HG03039 (cell line): Measurements from ENCODE around the gene KAT2B.
"Not testable (repeated sequence)": the region's sequence is repeated elsewhere in the genome, so short reads cannot be mapped to it uniquely, and the experiment has no call there.

Experiments
- ATAC-seq: cut with Tn5 transposase; IDR thresholded peaks from one replicate; pipeline ENCODE4 v1.9.1; 2021; ENCODE audit warnings: mild to moderate bottlenecking, moderate library complexity; ENCODE audit not compliant: unreplicated experiment

The KAT2B gene

DNA sequence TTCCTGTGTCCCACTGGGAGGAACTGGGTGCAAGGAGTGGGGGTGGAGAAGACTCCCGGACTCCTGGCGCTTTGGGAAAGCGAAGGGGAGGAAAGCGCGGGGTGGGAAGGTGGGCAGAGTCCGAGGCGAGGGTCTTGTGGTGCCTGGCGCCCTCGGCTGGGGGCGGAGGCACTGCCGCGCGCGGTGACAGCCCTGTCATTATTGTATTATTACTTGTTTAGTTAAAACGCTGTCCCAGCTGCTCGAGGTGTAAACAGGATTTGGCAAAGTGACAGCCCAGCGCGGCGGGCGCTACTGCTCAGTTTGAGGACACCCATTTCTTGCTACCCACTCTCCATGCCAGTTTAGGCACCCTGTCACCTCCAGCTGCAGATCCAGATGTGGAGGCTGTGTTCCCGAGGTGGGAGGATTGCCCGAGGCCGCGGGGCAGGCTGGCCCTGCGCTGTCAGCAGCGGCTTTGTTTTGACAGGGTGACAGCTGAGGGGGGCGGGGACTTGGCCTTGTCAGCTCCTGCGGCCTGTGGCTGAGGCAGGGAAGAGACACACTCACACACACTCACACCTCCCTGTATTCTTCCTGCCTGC is 1.0 kb downstream of the KAT2B start:
- peak; percentile 35 for ATAC-seq

DNA sequence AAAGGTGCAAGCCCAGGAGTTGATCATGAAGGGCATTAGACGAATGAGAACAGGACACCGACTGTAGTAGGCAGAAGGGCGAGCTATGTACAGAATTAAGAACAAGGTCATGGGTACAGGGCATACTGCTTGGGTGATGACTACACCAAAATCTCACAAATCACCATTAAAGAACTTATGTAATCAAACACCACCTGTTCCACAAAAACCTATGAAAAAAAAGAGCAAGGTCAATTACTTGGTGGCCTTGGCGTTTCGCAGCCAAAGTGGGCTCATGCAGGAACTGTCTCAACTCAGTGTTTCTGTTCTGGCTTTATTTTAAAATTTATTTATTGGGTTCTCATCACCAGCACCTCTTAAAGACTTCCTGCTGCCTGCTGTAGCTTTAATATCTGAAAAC is 2.1 kb downstream of the KAT2B start:
- ATAC-seq: no peak

DNA sequence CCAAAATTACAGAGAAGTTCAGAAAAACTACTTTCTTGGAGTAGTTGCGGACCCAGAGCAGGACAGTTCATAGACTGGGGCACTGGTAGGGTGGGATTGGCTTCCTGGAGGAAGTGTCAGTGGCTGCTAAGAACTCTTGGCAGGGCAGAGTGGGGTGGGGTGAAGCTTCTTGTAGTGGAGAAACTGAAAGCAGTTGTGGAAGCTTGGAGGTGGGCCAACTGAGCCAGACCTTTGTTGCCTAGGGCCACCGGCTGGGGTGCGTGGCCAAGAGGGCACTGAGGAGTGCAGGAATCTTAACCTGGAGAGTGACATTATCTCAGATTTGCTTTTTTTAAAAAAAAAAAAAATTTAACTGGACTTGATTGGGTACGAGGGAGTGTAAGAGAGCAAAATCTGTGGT is 3.1 kb downstream of the KAT2B start:
- ATAC-seq: peak; percentile 14

DNA sequence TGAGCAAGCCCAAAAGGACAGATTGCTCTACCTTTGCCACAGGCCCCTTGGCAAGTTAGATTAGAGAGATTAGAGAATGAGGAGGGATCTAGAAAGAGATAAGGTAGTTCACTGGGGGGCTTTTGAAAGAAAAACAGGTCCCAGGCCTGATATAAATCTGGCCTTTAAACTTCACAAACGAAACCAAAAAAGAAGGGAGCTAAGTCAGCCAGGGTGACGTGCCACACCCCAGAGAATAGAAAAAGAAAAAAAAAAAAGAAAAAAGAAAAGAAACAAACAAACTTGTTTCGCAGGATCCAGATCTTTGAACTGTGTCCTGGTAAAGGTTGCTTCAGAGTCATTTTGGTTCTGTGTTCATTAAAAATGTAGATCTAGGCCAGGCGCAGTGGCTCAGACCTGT is 3.6 kb downstream of the KAT2B start:
- no peak for ATAC-seq

DNA sequence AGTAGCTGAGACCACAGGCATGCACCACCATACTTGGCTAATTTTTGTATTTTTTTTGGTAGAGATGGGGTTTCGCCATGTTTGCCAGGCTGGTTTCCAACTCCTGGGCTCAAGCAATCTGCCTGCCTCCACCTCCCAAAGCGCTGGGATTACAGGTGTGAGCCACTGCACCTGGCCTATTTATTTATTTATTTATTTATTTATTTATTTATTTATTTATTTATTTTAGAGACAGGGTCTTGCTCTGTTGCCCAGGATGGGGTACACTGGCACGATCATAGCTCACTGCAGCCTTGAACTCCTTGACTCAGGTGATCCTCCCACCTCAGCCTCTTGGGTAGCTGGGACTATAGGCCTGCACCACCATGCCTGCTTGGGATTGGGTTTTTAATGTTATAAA is 4.9 kb downstream of the KAT2B start:
- ATAC-seq: not testable (repeated sequence)

DNA sequence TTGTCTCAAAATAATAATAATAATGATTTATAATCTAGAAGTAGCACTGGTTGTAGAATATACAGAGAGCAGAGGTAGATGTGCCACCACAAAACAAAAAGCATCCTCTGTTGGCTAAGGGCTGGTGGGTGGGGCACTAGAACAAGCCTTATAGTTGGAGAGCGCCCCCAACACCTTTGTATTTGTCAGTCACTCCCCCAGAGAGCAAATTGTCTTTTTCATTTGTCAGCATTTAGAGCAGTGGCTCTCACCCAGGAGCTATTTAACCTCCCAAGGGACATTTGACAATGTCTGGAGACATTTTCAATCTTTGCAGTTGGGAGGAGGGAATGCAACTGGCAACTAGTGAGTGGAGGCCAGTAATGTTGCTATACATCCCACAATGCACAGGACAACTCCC is 6.3 kb downstream of the KAT2B start:
- ATAC-seq: no peak

DNA sequence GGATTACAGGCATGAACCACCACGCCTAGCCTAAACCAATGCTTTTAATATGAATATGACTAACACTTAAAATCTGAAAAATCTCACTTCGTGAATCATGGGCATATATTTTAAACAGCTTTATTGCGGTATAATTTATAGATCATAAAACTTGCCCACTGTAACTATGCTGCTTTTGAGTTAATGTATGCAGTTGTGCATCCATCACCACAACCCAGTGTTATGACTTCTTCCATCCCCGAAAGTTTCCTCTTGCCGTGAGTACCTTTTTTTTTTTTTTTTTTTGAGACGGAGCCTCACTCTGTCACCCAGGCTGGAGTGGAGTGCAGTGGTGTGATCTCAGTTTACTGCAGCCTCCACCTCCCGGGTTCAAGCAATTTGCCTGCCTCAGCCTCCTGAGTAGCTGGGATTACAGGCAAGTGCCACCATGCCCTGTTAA is 7.1 kb downstream of the KAT2B start:
- no peak for ATAC-seq

DNA sequence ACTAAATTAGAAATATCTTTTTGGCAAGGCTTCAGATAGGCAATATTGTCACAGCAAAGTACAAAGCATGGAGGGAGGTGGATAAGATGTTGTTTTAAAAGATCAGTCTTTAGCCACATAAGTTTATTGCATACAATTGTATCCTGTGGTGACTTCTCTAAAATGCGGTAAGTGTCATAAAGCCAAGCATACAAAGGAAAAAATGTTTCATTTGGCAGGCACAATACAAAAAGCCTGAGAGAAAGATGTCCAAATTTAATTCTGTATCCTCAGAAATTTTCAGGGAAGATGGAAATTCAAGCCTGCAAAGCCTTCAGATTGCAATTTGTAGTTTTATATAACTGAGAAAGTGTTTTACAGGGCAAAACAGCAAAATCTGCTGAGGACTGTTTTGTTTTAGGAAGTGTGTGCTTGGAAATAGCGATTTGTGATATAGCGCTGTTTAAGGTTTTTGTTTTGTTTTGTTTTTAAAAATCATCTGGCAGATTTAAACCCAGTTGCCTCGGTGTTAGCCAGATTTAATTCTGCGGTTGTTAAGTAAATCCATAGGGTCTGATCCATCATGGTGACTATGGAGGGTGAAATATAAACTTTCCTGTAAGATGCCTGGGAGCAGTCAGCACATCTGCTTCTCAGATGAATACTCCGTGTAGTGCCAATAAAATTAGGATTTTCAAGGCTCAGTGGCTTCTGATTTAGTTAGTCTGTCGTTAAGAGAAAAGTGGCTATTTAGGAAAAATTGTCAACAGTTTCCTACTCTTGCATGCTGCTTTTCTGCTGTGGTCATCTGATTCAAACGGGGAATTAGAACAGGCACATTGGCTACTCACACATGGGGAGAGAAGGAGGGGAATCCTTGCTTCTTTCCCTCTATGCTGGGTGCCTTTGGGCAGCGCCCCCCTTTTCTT is 8.0 kb downstream of the KAT2B start:
- ATAC-seq: peak; percentile 14

DNA sequence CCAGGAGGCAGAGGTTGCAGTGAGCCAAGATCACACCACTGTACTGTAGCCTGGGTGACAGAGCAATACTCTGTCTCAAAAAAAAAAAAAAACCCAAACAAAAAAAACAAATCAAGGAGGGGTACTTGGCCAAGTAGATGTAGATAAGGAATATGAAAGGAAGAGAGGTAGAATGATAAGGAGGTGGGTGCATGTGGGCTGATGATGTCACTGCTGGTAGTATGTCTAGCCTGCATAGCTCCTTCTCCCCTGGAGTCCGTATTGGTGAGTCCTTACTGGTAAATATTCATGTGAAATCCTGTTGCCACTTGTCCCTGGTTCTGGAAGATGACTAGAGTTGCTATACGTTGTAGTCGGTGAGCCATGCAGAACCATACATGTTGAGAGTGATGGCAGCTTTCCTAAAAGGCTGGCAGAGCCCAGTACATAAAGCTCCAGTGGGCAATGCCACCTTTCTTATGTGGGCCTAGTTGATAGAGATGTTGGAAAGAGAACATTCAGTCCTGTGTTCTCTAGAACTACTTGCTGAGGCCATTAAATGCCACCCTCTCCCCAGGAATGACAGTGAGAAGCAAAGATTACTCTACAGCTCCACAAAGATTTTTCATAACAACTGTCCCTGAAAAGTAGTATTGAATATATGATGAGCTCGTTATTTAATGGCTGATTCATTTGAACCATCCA is 11.0 kb downstream of the KAT2B start:
- ATAC-seq: no peak

DNA sequence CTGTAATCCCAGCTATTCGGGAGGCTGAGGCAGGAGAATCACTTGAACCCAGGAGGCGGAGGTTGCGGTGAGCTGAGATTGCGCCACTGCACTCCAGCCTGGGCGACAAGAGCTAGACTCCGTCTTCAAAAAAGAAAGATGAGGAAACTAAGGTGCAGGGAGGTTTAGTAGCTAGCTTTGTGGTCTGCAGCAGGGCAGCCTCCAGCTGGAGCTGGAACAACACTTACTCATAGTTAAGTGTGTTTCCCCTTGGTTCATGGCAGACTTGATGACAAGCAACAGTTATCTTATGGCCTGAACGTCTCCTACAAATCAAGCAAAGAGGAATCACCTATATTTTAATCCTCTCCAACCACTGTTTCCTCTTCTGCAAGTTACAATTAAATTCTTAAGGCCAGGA is 12.6 kb downstream of the KAT2B start:
- no peak for ATAC-seq

DNA sequence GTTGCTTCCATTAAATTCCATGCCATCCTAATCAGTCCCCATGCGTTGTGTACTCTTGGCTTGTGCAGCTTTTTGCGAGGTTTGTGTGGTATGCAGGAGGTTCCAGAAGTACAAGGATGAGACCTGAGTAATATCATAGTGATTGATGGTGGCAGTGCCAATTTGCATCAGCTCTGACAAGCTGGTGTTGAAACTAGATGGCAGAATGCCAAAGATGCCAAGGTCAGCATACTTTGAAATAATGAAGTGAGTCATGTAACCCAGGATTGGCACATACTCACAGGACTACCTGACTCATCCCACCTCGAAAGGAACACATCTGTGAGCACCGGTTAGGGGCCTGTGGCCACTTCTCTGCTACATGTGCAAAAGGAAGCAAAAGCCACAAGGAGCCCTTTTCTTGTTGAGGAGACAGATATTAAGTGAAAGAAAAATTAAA is 14.3 kb downstream of the KAT2B start:
- peak; percentile 74 for ATAC-seq

DNA sequence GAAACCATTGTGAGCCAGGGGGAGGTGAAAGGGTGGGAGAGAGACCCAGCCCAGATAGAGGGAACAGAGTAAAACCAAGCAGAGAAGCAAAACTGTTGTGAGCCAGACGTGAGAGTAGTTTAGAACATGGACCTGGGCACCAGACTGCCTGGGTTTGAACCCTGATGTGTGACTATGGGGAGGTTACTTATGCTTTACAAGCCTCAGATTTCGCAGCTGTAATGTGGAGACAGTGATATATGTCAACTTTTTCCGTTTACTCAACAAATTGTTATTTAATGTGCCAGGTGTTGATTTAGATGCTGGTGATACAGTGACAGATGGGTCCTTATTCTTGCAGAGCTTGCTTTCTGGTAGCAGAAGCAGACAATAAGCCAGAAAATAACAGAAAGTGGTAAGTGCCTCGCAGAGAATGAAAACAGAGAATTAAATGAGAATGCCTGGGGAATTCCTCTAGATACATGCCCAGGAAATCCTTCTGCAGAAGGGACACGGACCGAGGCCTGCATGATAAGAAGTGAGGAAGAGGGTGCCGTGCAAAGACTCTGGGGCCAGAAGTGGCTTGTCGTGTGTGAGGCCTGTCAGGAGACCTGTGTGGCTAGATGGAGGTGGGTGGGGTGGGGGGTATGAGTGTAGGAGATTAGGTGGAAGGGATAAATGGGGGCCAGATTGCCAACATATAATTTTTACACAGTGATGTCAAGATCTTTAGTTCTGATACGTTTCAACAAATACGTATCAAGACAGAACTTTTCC is 15.0 kb downstream of the KAT2B start:
- ATAC-seq: peak; percentile 28

DNA sequence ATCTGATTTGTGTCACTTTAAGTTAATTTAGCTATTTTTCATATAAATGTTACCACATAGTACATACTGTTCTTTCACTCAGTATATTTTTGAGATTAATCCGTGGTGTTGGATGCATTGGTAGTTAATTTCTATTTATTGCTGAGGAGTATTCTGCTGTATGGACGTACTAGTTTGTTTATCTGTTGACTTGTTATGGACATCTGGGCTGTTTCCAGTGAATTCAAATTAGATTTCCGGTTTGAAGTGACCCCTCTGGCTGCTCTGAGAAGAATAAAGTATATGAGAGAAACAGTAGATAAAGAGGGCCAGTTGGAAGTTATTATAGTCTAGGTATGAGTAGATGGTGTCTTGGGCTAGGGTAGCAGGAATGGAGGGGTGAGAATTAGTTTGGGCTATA is 15.6 kb downstream of the KAT2B start:
- no peak for ATAC-seq

DNA sequence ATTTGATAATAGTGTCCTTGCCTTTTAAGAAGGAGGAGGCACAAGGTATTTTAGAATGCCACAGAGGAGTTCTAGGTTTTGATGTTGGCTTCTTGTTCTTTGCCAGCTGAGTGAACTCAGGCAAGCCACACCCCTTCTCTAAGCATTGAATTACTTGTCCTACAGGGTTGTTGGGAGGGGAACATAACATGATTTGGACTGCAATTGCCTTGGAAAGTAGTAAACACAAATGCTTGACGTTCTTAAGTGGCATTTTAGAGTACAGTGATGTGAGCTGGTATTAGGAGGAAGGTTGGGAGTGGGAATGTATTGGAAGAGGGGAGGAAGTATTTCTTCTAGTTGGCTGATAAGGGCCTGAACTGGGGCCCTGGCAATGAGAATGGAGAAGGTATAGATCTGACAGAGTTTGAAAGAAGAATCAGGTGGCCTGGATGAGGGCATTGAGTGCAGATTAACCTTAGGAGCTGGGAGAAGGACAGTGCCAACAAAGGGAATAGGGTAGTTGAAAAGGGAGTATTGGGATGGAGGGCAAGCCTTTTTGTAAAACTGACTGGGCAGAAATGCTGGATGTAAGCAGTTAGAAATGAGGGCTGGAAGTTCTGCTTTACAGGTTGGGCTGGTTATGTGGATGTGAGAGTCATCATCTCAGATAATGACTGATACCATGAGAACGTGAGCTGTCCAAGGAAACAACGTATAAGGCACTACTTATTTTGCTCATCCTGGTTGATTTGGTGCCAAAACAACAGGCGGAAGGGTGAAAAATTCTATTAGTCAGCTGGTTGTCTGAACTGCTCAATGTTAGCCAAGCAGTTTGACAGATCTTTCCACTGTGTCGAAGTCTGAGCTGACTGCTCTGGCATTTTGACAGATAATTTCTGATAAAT is 16.7 kb downstream of the KAT2B start:
- ATAC-seq: peak; percentile 44

DNA sequence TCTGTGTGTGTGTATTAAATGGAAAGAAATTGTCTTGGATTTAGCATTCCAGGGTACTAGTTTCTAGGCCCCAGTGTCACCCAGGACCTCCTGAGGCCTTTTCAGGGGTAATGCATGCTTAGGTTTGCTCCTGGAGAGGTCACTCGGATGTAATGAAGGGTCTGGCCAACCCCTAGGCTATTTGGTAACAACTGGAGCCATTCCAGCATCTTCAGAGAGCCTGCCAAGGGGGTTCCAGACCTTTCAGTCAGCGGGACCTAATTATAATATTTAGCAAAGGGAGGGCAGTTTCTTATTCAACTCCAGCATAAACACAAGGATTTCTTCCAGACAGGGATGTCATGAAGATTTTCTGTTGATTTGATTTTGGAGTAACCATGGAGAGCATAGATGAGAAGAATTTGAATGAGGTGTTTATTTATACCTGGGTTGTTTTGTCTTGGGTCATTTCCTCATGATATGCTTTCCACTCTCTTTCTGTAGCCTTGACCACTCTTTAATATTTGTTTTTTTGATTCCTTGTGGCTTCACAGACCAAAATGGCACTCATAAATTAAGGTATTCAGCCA is 17.4 kb downstream of the KAT2B start:
- no peak for ATAC-seq

DNA sequence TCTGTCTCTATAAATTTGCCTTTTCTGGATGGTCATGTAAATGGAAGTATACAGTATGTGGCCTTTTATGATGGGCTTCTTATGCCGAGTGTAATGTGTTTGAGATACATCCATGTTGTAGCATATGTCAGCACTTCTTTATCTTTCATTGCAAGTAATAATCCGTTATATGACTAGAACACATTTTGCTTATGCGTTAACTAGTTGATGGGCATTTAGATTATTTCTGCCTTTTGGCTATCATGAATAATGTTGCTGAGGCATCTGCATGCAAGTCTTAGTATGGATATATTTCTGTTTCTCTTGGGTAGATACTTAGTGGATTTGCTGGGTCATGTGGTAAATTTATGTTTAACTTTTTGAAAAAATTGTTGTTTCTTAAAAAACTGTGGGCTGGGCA is 19.7 kb downstream of the KAT2B start:
- no peak for ATAC-seq

DNA sequence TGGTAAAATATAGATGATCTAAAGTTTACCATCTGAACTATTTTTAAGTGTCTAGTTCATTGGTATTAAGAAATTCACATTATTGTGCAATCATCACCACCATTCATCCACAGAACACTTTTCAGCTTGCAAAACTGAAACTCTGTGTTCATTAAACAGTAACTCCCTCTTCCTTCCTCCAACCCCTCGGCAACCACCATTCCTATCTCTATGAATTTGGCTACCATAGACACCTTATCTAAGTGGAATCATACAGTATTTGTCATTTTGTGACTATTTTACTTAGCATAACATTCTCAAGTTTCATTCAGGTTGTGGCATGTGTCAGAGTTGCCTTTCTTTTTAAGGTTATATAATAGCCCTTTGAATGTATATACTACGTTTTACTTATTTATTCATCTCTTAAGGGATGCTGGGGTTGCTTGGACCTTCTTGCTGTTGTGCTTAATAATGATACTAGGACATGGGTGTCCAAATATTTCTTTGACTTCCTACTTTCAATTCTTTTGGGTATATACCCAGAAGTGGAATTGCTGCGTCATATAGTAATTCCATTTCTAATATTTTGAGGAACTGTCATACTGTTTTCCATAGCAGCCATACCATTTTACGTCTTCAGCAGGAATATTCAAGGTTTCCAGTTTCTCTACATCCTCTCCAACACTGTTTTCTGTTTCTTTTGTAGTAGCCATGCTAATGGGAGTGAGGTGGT is 20.9 kb downstream of the KAT2B start:
- ATAC-seq: no peak

DNA sequence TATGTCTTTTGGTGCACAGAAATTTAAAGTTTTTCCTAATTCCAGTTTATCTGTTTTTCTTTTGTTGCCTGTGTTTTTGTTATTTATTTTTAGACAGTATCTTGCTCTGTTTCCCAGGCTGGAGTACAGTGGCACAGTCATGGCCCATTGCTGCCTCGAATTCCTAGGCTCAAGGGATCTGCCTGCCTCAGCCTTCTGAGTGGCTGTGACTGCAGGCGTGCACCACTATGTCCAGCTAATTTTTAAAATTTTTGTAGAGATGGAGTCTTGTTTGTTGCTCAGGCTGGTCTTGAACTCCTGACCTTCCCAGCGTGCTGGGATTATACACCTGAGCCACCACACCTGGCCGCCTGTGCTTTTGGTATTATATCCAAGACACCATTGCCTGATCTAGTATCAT is 22.8 kb downstream of the KAT2B start:
- ATAC-seq: no peak

DNA sequence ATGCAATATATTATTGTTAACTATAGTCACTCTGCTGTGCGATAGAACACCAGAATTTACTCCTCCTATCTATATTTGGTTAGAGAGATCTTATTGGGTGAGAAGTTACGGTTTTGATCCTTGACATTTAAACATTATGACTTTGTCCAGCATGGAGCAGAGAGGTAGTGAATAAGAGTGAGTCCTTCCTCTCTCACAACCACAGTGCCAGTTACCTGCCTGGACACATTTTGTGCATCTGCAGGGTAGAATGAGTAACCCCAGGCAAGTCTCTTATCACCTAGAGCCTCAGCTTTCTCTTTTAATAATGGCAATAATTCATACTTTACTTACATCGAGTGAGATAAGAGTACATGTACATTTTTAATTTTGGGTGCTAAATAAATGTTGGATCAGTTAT is 24.1 kb downstream of the KAT2B start:
- no peak for ATAC-seq
